Colonic mucosa (tissue), 4 donors: ENCODE results near the gene VSTM2B. TPM values are rescaled to one million over a fixed set of nuclear protein-coding genes. Genes with fewer than 3 reads are reported as not detected.

Experiments used
- DNase-seq: peaks from one replicate; pipeline ENCODE4 v3.0.0-alpha.2; 2020
- H3K27ac ChIP-seq: fragments of 200-600 bp; one replicate; pipeline ENCODE4 v1.8.0; 2021
- H3K27me3 ChIP-seq: fragments of 200-600 bp; one replicate; pipeline ENCODE4 v1.8.0; 2021
- H3K36me3 ChIP-seq: fragments of 200-600 bp; one replicate; pipeline ENCODE4 v1.8.0; 2021
- H3K4me1 ChIP-seq: fragments of 200-600 bp; one replicate; pipeline ENCODE4 v1.8.0; 2021; ENCODE audit warnings: mild to moderate bottlenecking
- H3K4me3 ChIP-seq: fragments of 200-600 bp; one replicate; pipeline ENCODE4 v1.8.0; 2021
- H3K9ac ChIP-seq, 2 donors: one replicate each; pipeline ENCODE4 v1.7.0; 2013; ENCODE audit warnings: control low read depth in 2 of 2, low read depth in 2 of 2, low read length in 2 of 2
- H3K9me3 ChIP-seq: fragments of 200-600 bp; one replicate; pipeline ENCODE4 v1.8.0; 2021
- intact Hi-C: fragments of 100-400 bp; cut with DNase I; formaldehyde crosslinking; loops from one replicate; pipeline ENCODE4 v1.14.1; 2022
- total RNA-seq, 2 donors: library from RNA; stranded (reverse); fragmentation: NEBNext Ultra II Directional in 1 of 2; extraction: Animal tissue kit (Norgen Biotek cat#: 25700) in 1 of 2; gene quantifications; one replicate each; pipeline ENCODE4 v1.2.1, GENCODE V29; 2021
- TF ChIP-seq, protein P1 (sequence below): fragments of 200-600 bp; IDR thresholded peaks from one replicate; pipeline ENCODE4 v1.8.0; 2022; ENCODE audit warnings: antibody characterized with exemption, mild to moderate bottlenecking
- donor health status: healthy.
- donor health status: DM: no; HTN: no; CAD: no.
- donor health status: DM: no; HTN: no; CAD: no.

Gene VSTM2B
- total RNA-seq, 2 donors from 2014 or later = not detected

DNA sequence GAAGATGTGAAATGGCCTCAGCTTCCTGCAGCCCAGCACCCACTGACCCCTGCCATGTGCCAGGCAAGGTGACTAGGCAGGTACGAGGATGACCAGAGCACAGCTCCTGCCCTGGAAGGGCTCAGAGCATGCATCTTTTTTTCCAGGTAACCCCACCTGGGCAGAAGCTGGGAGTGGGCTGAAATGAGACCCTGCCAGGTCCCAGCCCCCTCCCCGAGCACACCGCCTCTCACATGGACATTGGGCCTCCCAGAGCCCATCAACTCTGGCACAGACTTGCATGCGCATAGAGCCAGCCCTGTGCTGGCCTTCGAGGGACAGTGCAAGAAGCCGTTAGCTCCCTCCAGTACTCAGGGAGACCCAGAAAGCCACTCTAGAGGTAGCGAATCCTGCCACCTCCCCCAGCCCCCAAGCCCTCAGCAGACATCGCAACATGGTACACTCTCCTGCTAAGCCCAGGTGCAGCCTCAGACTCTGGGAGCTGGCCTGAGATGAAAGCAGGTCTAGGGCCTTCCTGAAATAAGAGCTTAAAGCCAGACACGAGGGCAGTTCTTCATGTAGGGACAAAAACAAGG is 8.9 kb upstream of the VSTM2B start:
- intact Hi-C loops = no loop called here
- no peak for DNase-seq
- no peaks in the 10 kb centered on the region for H3K27me3 ChIP-seq
- no peak overlapping the region for H3K4me3 ChIP-seq
- H3K9ac ChIP-seq = no peak overlapping the region
- H3K4me1 ChIP-seq = no peaks in the 10 kb centered on the region
- no peaks in the 10 kb centered on the region for H3K9me3 ChIP-seq
- H3K36me3 ChIP-seq = no peaks in the 10 kb centered on the region
- H3K27ac ChIP-seq = no peak overlapping the region
- TF ChIP-seq, protein P1, sequence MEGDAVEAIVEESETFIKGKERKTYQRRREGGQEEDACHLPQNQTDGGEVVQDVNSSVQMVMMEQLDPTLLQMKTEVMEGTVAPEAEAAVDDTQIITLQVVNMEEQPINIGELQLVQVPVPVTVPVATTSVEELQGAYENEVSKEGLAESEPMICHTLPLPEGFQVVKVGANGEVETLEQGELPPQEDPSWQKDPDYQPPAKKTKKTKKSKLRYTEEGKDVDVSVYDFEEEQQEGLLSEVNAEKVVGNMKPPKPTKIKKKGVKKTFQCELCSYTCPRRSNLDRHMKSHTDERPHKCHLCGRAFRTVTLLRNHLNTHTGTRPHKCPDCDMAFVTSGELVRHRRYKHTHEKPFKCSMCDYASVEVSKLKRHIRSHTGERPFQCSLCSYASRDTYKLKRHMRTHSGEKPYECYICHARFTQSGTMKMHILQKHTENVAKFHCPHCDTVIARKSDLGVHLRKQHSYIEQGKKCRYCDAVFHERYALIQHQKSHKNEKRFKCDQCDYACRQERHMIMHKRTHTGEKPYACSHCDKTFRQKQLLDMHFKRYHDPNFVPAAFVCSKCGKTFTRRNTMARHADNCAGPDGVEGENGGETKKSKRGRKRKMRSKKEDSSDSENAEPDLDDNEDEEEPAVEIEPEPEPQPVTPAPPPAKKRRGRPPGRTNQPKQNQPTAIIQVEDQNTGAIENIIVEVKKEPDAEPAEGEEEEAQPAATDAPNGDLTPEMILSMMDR = no peak

DNA sequence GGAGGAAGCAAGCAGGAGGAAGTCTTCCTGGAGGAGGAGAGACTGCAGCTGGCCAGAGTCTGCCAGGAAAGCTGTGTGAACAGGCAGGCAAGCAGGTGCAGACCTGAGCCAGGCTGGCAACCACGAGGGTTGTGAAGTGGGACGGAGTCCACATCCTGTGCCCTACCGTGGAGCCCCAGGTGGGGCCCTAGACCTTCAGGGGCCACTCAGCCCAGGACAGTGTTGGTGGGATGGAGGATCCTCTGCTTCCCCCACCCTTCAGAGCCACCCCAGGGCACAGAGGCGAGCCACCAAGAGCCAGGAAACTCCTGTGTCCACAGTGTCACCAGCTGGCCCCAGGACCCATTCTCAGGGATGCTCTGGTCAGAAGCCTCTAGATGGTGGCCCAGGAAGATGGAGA is 8.4 kb upstream of the VSTM2B start:
- intact Hi-C loops = no loop called here
- no peak overlapping the region for H3K27ac ChIP-seq
- no peak overlapping the region for H3K4me3 ChIP-seq
- H3K9ac ChIP-seq = no peak overlapping the region
- H3K4me1 ChIP-seq = no peaks in the 10 kb centered on the region
- no peaks in the 10 kb centered on the region for H3K9me3 ChIP-seq
- TF ChIP-seq, protein P1 = no peak
- H3K27me3 ChIP-seq = no peaks in the 10 kb centered on the region
- H3K36me3 ChIP-seq = no peaks in the 10 kb centered on the region
- no peak for DNase-seq

DNA sequence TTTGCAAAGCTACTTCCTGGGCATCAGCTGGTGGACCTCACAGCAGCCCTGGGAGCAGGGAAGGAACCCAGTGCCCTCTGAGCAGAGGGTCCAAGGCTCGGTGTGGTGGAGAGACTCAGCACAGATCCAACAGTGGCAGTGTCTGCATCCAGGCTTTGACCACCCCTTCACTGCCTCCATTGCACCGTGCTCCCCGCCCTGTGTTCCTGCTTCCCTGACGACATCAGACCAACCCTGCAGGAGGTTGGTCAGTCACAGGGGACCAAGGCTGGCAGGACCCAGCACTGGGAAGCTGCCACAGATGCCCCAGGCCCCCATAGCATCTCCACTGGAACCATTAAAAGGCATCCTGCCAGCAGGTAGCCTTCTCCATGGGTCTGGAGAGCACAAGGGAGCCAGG is 7.8 kb upstream of the VSTM2B start:
- intact Hi-C loops = no loop called here
- TF ChIP-seq, protein P1 = no peak
- no peak for DNase-seq
- Histone ChIP-seq H3K27ac (no peak overlapping the region), H3K9me3 (no peaks in the 10 kb centered on the region), H3K9ac (no peak overlapping the region), H3K36me3 (no peaks in the 10 kb centered on the region), H3K27me3 (no peaks in the 10 kb centered on the region), H3K4me3 (no peak overlapping the region), H3K4me1 (no peaks in the 10 kb centered on the region)

DNA sequence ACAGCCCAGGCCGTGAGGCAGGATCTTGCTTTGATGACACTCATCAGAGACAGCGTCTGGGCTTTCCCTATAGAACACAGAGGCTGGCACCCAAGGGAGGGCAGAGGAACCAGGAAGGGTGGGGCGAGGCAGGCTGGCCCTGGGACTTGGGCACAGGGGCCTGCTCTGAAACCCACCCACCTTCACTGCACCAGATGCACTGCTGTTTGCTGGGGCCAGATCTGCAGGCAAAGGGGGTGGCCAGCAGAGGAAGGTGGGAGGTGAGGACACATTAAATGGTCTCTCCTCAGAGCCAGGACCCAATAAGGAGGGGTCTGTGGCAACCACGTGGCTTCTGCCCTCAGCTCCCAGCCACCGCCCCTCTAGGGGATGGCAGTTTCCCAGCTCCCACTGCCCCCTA is 6.6 kb upstream of the VSTM2B start:
- Histone ChIP-seq H3K4me1 (no peaks in the 10 kb centered on the region), H3K4me3 (no peak overlapping the region), H3K27ac (no peak overlapping the region), H3K9me3 (no peaks in the 10 kb centered on the region), H3K27me3 (no peaks in the 10 kb centered on the region), H3K9ac (no peak overlapping the region), H3K36me3 (no peaks in the 10 kb centered on the region)
- TF ChIP-seq, protein P1 = no peak
- intact Hi-C loops = no loop called here
- DNase-seq = no peak

DNA sequence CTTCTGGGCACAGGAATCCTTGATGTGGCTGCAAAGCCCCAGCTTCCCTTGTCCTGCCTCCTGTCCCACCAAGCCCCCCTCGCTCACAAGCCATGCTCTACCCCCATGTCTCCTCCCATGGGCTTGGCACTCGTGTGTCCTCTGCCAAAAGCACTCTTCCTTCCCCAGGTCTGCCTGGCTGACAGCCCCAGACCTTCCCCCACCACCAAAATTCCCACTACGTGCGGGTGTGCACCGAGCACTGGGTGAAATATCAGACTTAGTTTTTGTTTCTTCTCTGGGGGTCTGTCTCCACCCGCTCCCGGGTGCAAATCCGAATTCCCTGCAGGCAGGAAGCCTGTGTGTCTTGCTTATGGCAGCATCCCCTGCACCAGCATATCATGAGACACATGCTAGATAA is 5.9 kb upstream of the VSTM2B start:
- DNase-seq = no peak
- Histone ChIP-seq H3K27ac (no peak overlapping the region), H3K27me3 (peaks cover 5% of the 10 kb centered on the region), H3K4me3 (no peak overlapping the region), H3K9ac (no peak overlapping the region), H3K4me1 (no peaks in the 10 kb centered on the region), H3K36me3 (no peaks in the 10 kb centered on the region), H3K9me3 (no peaks in the 10 kb centered on the region)
- intact Hi-C loops = no loop called here
- TF ChIP-seq, protein P1 = no peak
